ENCODE data around the gene VPREB3.

GRCh38 chr22:23772649-23773473 is 18.6 kb upstream of the VPREB3 start, which contains the start of gene MMP11:
- TF ChIP-seq, protein P1, sequence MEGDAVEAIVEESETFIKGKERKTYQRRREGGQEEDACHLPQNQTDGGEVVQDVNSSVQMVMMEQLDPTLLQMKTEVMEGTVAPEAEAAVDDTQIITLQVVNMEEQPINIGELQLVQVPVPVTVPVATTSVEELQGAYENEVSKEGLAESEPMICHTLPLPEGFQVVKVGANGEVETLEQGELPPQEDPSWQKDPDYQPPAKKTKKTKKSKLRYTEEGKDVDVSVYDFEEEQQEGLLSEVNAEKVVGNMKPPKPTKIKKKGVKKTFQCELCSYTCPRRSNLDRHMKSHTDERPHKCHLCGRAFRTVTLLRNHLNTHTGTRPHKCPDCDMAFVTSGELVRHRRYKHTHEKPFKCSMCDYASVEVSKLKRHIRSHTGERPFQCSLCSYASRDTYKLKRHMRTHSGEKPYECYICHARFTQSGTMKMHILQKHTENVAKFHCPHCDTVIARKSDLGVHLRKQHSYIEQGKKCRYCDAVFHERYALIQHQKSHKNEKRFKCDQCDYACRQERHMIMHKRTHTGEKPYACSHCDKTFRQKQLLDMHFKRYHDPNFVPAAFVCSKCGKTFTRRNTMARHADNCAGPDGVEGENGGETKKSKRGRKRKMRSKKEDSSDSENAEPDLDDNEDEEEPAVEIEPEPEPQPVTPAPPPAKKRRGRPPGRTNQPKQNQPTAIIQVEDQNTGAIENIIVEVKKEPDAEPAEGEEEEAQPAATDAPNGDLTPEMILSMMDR (IDR thresholded peaks at IDR 0.05): peak in 2 of 4 experiments; percentile 23 to 27
- TF ChIP-seq POLR2A (IDR thresholded peaks at IDR 0.05): peak in 1 of 2 donors; percentile 39
